Measurements from ENCODE around the gene PPP1R37.

PPP1R37 gene

DNA sequence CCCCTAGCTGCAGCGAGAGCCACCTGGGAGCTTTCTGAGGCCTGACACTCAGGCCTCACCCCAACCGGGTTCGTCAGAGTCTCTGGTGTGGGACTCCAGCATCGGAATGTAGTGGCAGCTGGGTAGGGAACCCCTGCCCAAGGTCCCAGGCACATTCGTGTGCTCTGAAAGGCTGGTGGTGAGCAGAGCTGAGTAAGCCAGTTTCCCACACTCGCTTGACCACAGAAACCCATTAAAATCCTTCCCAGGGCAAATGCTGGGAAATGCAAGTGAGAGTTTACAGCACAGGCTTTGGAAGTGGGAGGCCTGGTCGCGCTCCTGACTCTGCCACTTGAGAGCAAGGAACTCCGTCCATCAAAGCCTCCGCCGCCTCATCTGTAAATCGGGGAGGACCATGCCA lies 80.8 kb downstream of the PPP1R37 start:
- no peak for DNase-seq

DNA sequence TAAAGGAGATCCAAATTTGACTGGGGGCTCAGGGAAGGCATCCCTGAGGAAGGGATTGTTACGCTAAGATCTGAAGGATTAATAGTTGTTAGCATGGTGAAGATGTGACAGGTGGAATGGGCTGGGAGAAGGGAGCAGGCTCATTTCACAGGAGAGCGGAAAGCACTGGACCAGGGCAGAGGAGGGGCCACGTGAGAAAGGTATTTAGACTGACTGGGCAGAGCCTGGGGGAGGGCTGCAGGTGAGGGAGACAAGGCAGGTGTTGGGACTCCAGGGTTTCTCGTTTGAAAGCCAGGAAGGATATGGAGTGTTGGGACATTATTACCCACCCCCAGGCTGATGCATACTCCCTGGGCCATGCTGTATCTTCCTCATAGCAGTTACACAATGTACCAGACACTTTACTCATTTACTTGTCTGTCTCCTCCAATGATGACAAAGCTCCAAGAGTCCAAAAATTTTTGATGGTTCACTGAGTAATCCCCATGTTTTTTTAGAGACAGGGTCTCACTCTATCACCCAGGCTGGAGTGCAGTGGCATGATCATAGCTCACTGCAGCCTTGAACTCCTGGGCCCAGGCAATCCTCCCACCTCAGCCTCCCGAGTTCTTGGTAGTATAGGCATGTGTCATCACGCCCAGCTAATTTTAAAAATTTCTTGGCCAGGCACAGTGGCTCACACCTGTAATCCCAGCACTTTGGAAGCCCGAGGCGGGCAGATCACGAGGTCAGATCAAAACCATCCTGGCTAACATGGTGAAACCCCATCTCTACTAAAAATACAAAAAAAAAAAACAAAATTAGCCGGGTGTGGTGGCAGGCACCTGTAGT lies 82.8 kb downstream of the PPP1R37 start:
- no peak for DNase-seq

- DNase-seq: no peak
Observed at GRCh38 chr19:45177817-45178261, 84.9 kb downstream of the PPP1R37 start, which contains the start of gene TRAPPC6A. TRAPPC6A (minus strand) TSS chr19:45178237; CDS start chr19:45178218, 19 bp downstream.

DNA sequence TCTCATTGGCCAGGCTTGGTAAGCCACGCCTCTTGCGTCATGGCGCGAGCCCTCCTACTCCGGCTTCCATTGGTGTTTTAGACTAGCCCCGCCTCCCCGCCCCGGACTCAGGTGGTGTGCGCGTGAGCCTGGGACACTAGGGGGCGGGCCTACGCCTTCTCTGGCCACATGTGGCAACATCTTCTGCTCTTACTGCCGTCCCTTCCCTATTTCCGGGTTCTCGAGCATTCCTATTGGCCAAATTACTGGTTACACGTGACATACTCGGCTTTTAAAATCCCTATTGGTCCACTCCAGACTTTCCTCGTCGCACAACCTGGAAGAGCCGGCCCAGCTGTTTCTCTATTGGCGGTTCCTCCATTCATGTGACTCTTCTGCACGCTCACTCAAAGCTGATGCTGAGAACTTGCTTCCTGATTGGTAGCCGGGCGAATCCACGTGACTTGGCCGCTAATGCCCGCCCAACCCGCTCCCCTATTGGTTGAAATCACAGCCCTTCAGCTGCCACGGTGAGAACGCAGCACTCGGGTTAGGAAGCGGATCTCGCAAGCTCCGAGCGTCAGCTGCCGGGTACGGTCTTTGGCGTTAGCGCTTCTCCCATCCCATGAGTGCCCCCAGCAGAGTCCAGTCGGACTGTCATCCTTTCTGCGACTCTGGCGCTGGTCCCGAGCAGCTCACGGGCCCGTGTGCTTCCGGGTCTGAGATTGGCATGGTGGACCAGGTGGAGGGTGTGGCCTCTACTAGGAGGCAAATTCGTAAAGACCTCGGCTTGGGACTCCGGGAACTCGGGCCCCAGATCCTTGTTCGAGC lies 85.5 kb downstream of the PPP1R37 start, which contains the start of gene BLOC1S3:
TSS of gene BLOC1S3 (plus strand) at position 523 of the 810 bp plus-strand sequence. CDS start 513 bp downstream, outside the sequence.
- peak; percentile 100 for DNase-seq

DNA sequence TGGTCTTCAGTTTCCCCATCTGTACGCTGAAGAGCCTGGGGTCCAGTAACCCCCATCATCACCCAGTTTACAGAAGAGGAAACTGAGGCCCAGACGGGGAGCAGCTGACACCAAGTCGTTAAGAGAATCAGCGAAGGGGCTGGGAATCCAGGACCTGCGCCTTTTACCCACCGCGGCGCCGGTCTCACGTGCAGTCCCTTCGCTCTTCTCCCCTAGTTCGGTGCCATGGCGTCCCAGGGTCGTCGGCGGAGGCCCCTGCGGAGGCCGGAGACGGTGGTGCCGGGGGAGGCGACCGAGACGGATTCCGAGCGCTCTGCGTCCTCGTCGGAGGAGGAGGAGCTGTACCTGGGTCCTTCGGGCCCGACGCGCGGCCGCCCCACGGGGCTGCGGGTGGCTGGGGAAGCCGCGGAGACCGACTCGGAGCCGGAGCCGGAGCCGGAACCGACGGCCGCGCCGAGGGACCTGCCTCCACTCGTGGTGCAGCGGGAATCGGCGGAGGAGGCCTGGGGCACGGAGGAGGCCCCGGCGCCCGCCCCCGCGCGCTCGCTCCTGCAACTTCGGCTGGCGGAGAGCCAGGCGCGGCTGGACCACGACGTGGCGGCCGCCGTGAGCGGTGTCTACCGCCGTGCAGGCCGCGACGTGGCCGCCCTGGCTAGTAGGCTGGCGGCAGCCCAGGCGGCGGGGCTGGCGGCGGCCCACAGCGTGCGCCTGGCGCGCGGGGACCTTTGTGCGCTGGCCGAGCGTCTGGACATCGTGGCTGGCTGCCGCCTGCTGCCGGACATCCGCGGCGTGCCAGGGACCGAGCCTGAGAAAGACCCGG lies 86.3 kb downstream of the PPP1R37 start:
- peak; percentile 30 for DNase-seq

GRCh38 chr19:45179892-45180370 lies 87.0 kb downstream of the PPP1R37 start:
- DNase-seq: no peak

- no peak for DNase-seq
Observed at GRCh38 chr19:45180936-45181335, 88.0 kb downstream of the PPP1R37 start.

GRCh38 chr19:45182758-45183157 lies 89.8 kb downstream of the PPP1R37 start:
- DNase-seq: no peak

GRCh38 chr19:45184115-45184514 lies 91.1 kb downstream of the PPP1R37 start:
- no peak for DNase-seq

- no peak for DNase-seq
Observed at GRCh38 chr19:45186509-45187334, 93.7 kb downstream of the PPP1R37 start.

- no peak for DNase-seq
Observed at GRCh38 chr19:45187421-45188100, 94.6 kb downstream of the PPP1R37 start.

- no peak for DNase-seq
Observed at GRCh38 chr19:45189971-45190370, 97.0 kb downstream of the PPP1R37 start.

DNA sequence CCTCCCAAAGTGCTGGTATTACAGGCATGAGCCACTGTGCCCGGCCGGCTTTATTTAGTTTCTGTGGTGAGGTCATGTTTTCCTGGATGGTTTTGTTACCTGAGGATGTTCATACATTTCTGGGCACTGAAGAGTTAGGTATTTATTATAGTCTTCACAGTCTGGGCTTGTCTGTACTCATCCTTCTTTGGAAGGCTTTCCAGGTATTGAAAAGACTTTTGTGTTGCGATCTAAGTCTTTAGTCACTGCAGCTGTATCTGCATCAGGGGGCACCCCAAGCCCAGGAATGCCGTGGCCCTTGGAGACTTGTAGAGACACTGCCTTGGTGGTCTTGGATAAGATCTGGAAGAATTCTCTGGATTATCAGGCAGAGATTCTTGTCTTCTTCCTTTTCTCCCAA lies 98.4 kb downstream of the PPP1R37 start:
- DNase-seq: no peak

DNA sequence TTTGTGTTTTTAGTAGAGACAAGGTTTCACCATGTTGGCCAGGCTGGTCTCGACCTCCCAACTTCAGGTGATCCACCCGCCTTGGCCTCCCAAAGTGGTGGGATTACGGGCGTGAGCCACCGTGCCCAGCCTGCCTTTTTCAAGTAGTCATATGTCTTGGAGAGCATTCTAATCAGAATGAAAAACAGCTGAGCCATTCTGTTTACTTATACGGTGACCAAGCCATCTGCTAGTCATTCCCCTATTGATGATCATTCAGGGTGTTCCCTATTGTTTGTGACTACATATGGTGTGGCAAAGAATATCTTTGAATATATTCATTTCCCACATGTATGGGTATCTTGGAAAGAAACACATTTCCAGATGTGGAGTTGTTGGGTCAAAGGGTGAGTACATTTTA lies 102.8 kb downstream of the PPP1R37 start:
- DNase-seq: no peak
